ENCODE measurements around the gene LBX1. TPM values are rescaled to one million over a fixed set of nuclear protein-coding genes. Genes with fewer than 3 reads are reported as not detected.

LBX1 gene
- total RNA-seq, 2 experiments from 2014 or later, result not detected

GRCh38 chr10:101231912-101232689 is 2.8 kb upstream of the LBX1 start:
- intact Hi-C loops (cut with micrococcal nuclease; ENCODE audit: unreplicated experiment), result no loop called here
- Histone ChIP-seq H3K27ac (ENCODE audit: low read depth, low read length, poor library complexity, severe bottlenecking) (no peak overlapping the region), H3K4me3 (ENCODE audit: low read depth, low read length, poor library complexity, severe bottlenecking) (no peak overlapping the region), H3K4me1 (ENCODE audit: insufficient read depth, low read length, poor library complexity, severe bottlenecking) (no peaks in the 10 kb centered on the region), H3K9me3 (ENCODE audit: low read length) (no peaks in the 10 kb centered on the region), H3K36me3 (ENCODE audit: insufficient read depth, low read length) (no peaks in the 10 kb centered on the region), H3K4me2 (ENCODE audit: low read length) (no peak overlapping the region), H2AFZ (ENCODE audit: low read length) (no peak overlapping the region), H3K79me2 (ENCODE audit: insufficient read depth, low read depth, low read length) (no peaks in the 10 kb centered on the region), H3K9me2 (ENCODE audit: insufficient read depth, low read length) (no peaks in the 10 kb centered on the region), H4K20me1 (ENCODE audit: insufficient read depth, low read length) (no peaks in the 10 kb centered on the region; the same call in 1 of the 2 replicates)
- no peak for DNase-seq (ENCODE audit: low spot score)
- ChIA-PET POLR2A (no interaction called here), CTCF (ENCODE audit: unreplicated experiment) (no interaction called here)
- TF ChIP-seq, protein P1, sequence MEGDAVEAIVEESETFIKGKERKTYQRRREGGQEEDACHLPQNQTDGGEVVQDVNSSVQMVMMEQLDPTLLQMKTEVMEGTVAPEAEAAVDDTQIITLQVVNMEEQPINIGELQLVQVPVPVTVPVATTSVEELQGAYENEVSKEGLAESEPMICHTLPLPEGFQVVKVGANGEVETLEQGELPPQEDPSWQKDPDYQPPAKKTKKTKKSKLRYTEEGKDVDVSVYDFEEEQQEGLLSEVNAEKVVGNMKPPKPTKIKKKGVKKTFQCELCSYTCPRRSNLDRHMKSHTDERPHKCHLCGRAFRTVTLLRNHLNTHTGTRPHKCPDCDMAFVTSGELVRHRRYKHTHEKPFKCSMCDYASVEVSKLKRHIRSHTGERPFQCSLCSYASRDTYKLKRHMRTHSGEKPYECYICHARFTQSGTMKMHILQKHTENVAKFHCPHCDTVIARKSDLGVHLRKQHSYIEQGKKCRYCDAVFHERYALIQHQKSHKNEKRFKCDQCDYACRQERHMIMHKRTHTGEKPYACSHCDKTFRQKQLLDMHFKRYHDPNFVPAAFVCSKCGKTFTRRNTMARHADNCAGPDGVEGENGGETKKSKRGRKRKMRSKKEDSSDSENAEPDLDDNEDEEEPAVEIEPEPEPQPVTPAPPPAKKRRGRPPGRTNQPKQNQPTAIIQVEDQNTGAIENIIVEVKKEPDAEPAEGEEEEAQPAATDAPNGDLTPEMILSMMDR (conservative IDR thresholded peaks at IDR 0.05; ENCODE audit: low read length), result no peak
- no peak for TF ChIP-seq EZH2phosphoT487 (IDR thresholded peaks at IDR 0.05; ENCODE audit: borderline replicate concordance, low read depth, low read length)
- BruUV-seq (replicated peaks), result no TSS peak

DNA sequence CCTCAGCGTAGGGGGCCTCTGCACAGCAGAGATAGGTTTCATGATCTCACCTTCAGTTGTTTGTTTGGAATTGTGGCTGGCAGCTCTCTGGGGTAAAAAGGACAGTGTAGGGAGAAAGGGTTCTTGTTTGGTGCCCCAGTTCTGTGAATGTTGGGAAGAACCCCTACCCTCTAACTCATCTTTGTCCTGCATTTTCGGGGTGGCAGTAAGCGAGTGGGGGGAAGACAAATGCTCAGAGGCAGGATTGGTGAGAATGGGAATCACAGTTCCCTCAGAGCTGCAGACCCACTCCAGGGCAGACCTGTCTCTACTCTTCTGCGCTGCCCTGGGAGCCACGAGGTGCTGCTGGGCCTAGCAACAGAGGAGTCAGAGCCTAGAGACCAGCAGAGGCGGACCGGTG is 1.8 kb upstream of the LBX1 start:
- Histone ChIP-seq H3K27ac (ENCODE audit: low read depth, low read length, poor library complexity, severe bottlenecking) (no peak overlapping the region), H3K79me2 (ENCODE audit: insufficient read depth, low read depth, low read length) (no peaks in the 10 kb centered on the region), H3K4me2 (ENCODE audit: low read length) (no peak overlapping the region), H4K20me1 (ENCODE audit: insufficient read depth, low read length) (no peaks in the 10 kb centered on the region; the same call in 1 of the 2 replicates), H3K9me3 (ENCODE audit: low read length) (no peaks in the 10 kb centered on the region), H3K4me3 (ENCODE audit: low read depth, low read length, poor library complexity, severe bottlenecking) (no peak overlapping the region), H2AFZ (ENCODE audit: low read length) (no peak overlapping the region), H3K9me2 (ENCODE audit: insufficient read depth, low read length) (no peaks in the 10 kb centered on the region), H3K36me3 (ENCODE audit: insufficient read depth, low read length) (no peaks in the 10 kb centered on the region), H3K4me1 (ENCODE audit: insufficient read depth, low read length, poor library complexity, severe bottlenecking) (no peaks in the 10 kb centered on the region)
- TF ChIP-seq EZH2phosphoT487 (IDR thresholded peaks at IDR 0.05; ENCODE audit: borderline replicate concordance, low read depth, low read length), result no peak
- TF ChIP-seq, protein P1 (conservative IDR thresholded peaks at IDR 0.05; ENCODE audit: low read length), result no peak
- POLR2A ChIA-PET, result no interaction called here
- CTCF ChIA-PET (ENCODE audit: unreplicated experiment), result no interaction called here
- BruUV-seq (replicated peaks), result no TSS peak
- no peak for DNase-seq (ENCODE audit: low spot score)
- intact Hi-C loops (cut with micrococcal nuclease; ENCODE audit: unreplicated experiment), result no loop called here

DNA sequence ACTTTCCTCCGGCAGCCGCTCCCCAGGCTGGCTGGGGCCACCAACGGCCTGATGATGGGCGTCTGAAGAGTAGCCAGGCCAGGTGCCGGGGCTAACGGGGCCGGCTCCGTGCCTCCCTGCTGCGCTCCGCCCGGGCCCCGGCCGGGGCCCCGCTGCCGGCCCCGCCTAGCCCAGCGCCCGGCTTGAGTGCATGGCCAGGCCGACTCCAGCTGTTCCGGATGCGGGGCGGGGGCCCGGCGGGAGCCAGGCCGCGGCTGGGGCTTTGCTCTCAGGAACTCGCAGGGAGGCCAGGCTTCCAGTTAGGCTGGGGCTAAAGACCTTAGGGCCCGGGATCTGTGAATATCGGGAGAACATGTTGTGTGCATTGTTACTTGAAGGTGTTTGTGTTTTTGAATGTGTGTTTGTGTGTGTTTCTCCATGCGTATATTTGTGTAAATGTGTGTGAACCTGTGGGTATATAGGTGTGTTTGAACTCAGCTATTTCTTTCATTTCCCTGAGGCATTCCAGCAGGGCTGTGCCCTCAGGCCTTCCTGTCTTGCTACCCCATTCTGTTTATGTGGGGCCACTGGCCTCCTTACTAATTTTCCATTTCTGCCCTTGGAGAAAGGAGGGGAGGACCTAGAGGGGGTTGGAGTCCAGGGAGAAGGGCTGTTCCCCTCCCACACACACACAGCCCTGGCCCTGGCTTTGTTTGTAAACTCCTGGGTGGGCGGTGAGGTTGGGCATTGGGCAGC is 1.1 kb upstream of the LBX1 start:
- no peak overlapping the region for H3K27ac ChIP-seq (ENCODE audit: low read depth, low read length, poor library complexity, severe bottlenecking)
- no peak overlapping the region for H2AFZ ChIP-seq (ENCODE audit: low read length)
- H3K36me3 ChIP-seq (ENCODE audit: insufficient read depth, low read length), result no peaks in the 10 kb centered on the region
- DNase-seq (ENCODE audit: low spot score), result no peak
- CTCF ChIA-PET (ENCODE audit: unreplicated experiment), result no interaction called here
- no peak overlapping the region for H3K4me2 ChIP-seq (ENCODE audit: low read length)
- BruUV-seq (replicated peaks), result no TSS peak
- no peak for TF ChIP-seq EZH2phosphoT487 (IDR thresholded peaks at IDR 0.05; ENCODE audit: borderline replicate concordance, low read depth, low read length)
- TF ChIP-seq, protein P1 (conservative IDR thresholded peaks at IDR 0.05; ENCODE audit: low read length), result no peak
- intact Hi-C loops (cut with micrococcal nuclease; ENCODE audit: unreplicated experiment), result no loop called here
- H3K79me2 ChIP-seq (ENCODE audit: insufficient read depth, low read depth, low read length), result no peaks in the 10 kb centered on the region
- POLR2A ChIA-PET, result no interaction called here
- H3K4me1 ChIP-seq (ENCODE audit: insufficient read depth, low read length, poor library complexity, severe bottlenecking), result no peaks in the 10 kb centered on the region
- H3K9me3 ChIP-seq (ENCODE audit: low read length), result no peaks in the 10 kb centered on the region
- H3K4me3 ChIP-seq (ENCODE audit: low read depth, low read length, poor library complexity, severe bottlenecking), result no peak overlapping the region
- no peaks in the 10 kb centered on the region for H3K9me2 ChIP-seq (ENCODE audit: insufficient read depth, low read length)
- H4K20me1 ChIP-seq (ENCODE audit: insufficient read depth, low read length), result no peaks in the 10 kb centered on the region; the same call in 1 of the 2 replicates

All from OCI-LY7 (cell line).